OCI-LY1 (cell line): ENCODE measurements around the gene ADAMTSL1.

Source experiments
- H2AFZ ChIP-seq: fragments of 200-600 bp; sonication (generic), shearing (Covaris generic); 2 replicates; pipeline ENCODE4 v1.6.0; 2014; ENCODE audit warnings: antibody characterized with exemption, mild to moderate bottlenecking, low read length
- H3F3A ChIP-seq: fragments of 200-600 bp; sonication (generic), shearing (Covaris generic); 2 replicates; pipeline ENCODE4 v1.6.0; 2014; ENCODE audit warnings: mild to moderate bottlenecking, antibody characterized with exemption, low read length, moderate library complexity; ENCODE audit not compliant: insufficient read depth
- H3K27ac ChIP-seq: fragments of 200-600 bp; sonication (generic); 2 replicates; pipeline ENCODE4 v1.5.1; 2014; ENCODE audit warnings: low read length, mixed run types, mild to moderate bottlenecking, low read depth; ENCODE audit not compliant: poor library complexity, severe bottlenecking
- H3K27me3 ChIP-seq: fragments of 200-600 bp; sonication (generic); 2 replicates; pipeline ENCODE4 v1.6.0; 2014; ENCODE audit warnings: antibody characterized with exemption, mild to moderate bottlenecking, low read length, moderate library complexity; ENCODE audit not compliant: insufficient read depth
- H3K36me3 ChIP-seq: fragments of 200-600 bp; sonication (generic); 2 replicates; pipeline ENCODE4 v1.6.1; 2014; ENCODE audit warnings: mild to moderate bottlenecking, antibody characterized with exemption, low read length, moderate library complexity, mixed read lengths; ENCODE audit not compliant: insufficient read depth
- H3K4me1 ChIP-seq: fragments of 200-600 bp; sonication (generic); 2 replicates; pipeline ENCODE4 v1.5.1; 2014; ENCODE audit warnings: mild to moderate bottlenecking, low read length, moderate library complexity; ENCODE audit not compliant: insufficient read depth, severe bottlenecking
- H3K4me2 ChIP-seq: fragments of 200-600 bp; sonication (generic), shearing (Covaris generic); 2 replicates; pipeline ENCODE4 v1.6.1; 2014; ENCODE audit warnings: low read length
- H3K4me3 ChIP-seq: fragments of 200-600 bp; sonication (generic); 2 replicates; pipeline ENCODE4 v1.5.1; 2014; ENCODE audit warnings: low read length, low read depth, mild to moderate bottlenecking, mixed read lengths; ENCODE audit not compliant: poor library complexity, severe bottlenecking
- H3K79me2 ChIP-seq: fragments of 200-600 bp; shearing (Covaris generic); 2 replicates; pipeline ENCODE4 v1.6.1; 2016; ENCODE audit warnings: mixed run types, low read length, mixed read lengths; ENCODE audit not compliant: insufficient read depth
- H3K9ac ChIP-seq: fragments of 200-600 bp; sonication (generic), shearing (Covaris generic); 2 replicates; pipeline ENCODE4 v1.6.1; 2014; ENCODE audit warnings: mild to moderate bottlenecking, low read length, mixed read lengths
- H3K9me2 ChIP-seq: fragments of 200-600 bp; sonication (generic), shearing (Covaris generic); 2 replicates; pipeline ENCODE4 v1.6.1; 2014; ENCODE audit warnings: low read depth, mild to moderate bottlenecking, low read length, mixed read lengths
- H3K9me3 ChIP-seq: fragments of 200-600 bp; shearing (Covaris generic); 2 replicates; pipeline ENCODE4 v1.6.1; 2014; ENCODE audit warnings: low read length, mixed read lengths
- H4K20me1 ChIP-seq: fragments of 200-600 bp; sonication (generic), shearing (Covaris generic); 2 replicates; pipeline ENCODE4 v1.6.0; 2016; ENCODE audit warnings: mild to moderate bottlenecking, low read length; ENCODE audit not compliant: insufficient read depth
- EZH2 ChIP-seq: fragments of 200-600 bp; sonication (generic), shearing (Covaris generic); IDR thresholded peaks from 2 replicates; pipeline ENCODE4 v1.8.0; 2017; ENCODE audit warnings: borderline replicate concordance, mixed run types, mild to moderate bottlenecking, antibody characterized with exemption, low read length, moderate library complexity, mixed read lengths
- TF ChIP-seq, protein P1 (sequence below): fragments of 200-600 bp; sonication (generic), shearing (Covaris generic); IDR thresholded peaks from 2 replicates; pipeline ENCODE4 v1.5.1; 2017; ENCODE audit warnings: mild to moderate bottlenecking, antibody characterized with exemption, low read length, moderate library complexity, mixed read lengths

Gene ADAMTSL1

DNA sequence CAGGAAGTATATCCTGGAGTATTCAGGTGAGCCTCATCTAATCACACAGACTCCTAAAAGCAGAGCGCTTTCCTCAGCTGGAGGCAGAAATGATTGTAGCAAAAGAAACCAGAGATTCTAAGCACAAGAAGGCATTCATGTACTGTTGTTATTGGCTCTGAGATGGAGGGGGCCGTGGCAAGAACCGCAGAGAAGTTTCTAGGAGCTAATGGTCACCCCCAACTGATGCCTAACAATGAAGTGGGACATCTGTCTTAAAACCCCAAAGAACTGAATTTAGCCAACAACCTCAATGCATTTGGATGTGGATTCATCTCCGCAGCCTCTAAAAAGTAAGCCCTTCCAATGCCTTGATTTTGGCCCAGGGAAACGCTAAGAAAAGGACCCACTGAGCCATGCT, 76.3 kb downstream of the ADAMTSL1 start:
- Histone ChIP-seq H2AFZ (no peak overlapping the region), H3K36me3 (no peaks in the 10 kb centered on the region), H3K9ac (no peak overlapping the region), H3F3A (no peaks in the 10 kb centered on the region), H3K79me2 (no peaks in the 10 kb centered on the region), H3K27ac (no peak overlapping the region), H3K4me2 (no peak overlapping the region), H3K9me3 (no peaks in the 10 kb centered on the region), H3K27me3 (no peaks in the 10 kb centered on the region), H3K4me3 (no peak overlapping the region), H3K9me2 (no peaks in the 10 kb centered on the region), H4K20me1 (no peaks in the 10 kb centered on the region), H3K4me1 (no peaks in the 10 kb centered on the region)
- TF ChIP-seq EZH2: no peak
- TF ChIP-seq, protein P1, sequence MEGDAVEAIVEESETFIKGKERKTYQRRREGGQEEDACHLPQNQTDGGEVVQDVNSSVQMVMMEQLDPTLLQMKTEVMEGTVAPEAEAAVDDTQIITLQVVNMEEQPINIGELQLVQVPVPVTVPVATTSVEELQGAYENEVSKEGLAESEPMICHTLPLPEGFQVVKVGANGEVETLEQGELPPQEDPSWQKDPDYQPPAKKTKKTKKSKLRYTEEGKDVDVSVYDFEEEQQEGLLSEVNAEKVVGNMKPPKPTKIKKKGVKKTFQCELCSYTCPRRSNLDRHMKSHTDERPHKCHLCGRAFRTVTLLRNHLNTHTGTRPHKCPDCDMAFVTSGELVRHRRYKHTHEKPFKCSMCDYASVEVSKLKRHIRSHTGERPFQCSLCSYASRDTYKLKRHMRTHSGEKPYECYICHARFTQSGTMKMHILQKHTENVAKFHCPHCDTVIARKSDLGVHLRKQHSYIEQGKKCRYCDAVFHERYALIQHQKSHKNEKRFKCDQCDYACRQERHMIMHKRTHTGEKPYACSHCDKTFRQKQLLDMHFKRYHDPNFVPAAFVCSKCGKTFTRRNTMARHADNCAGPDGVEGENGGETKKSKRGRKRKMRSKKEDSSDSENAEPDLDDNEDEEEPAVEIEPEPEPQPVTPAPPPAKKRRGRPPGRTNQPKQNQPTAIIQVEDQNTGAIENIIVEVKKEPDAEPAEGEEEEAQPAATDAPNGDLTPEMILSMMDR: no peak

DNA sequence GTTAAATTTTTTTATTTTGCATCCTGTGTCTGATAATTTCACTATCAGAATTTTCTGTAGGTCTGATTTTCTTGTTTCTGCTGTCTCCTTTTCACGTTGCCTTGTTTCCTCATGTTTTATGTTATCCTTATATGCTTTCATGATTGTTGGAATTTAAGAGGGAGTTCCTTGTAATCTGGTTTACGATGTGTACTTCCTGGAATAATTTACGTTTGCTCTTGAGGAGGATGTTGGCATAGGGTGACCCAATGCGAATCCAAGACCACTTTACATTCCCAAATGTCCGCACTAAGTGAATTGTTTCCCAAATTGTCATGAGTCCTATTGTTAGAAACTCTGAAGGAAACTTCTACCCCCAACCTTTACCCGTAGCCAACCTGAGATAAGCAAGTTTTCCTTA, 80.3 kb downstream of the ADAMTSL1 start:
- Histone ChIP-seq H3K4me2 (no peak overlapping the region), H3K27ac (no peak overlapping the region), H2AFZ (no peak overlapping the region), H3K36me3 (no peaks in the 10 kb centered on the region), H3K4me1 (no peaks in the 10 kb centered on the region), H4K20me1 (no peaks in the 10 kb centered on the region), H3F3A (no peaks in the 10 kb centered on the region), H3K9ac (no peak overlapping the region), H3K9me2 (no peaks in the 10 kb centered on the region), H3K27me3 (no peaks in the 10 kb centered on the region), H3K9me3 (no peaks in the 10 kb centered on the region), H3K4me3 (no peak overlapping the region), H3K79me2 (no peaks in the 10 kb centered on the region)
- TF ChIP-seq, protein P1: no peak
- TF ChIP-seq EZH2: no peak

DNA sequence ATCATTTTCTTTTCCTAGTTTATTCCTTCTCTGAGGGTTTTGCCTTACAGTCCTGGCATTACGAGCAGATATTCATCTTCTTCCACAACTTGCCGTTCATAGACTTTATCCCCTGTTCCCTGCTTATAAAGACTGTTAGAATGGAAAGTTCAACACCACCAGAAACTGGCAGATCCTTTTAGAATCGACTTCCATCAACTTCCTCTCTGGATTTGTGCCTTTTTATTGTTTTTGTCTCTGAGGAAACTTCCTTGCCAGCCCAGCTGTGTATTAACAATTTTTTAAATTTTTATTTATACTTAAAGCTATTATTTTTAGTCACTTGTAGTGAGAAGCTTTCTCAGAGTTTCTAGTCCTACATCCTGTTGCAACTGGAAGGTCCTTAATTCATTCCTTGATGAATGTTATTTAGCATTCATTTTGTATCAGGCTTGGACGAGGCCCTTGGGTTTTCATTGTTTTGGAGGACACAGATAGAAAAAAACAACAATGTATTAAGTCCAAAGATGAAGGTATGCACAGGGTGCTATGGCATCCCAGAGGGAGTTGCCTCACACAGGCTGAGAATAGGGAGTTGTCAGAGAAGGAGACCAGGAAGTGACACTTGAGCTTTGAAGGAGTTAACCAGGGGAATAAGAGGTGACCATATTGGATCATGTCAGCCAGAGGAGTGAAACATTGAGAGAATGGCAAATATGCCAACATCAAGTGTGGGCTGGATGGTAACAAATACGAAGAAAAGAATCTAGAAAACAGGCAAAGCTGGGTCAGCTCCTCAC, 81.3 kb downstream of the ADAMTSL1 start:
- H3K27ac ChIP-seq: no peak overlapping the region
- no peaks in the 10 kb centered on the region for H3K79me2 ChIP-seq
- TF ChIP-seq, protein P1: no peak
- no peak for TF ChIP-seq EZH2

More for the DNA sequence above, 81.3 kb downstream of the ADAMTSL1 start:
- no peak overlapping the region for H2AFZ ChIP-seq
- no peaks in the 10 kb centered on the region for H3K4me1 ChIP-seq
- no peak overlapping the region for H3K4me2 ChIP-seq
- H3K9me3 ChIP-seq: no peaks in the 10 kb centered on the region
- no peaks in the 10 kb centered on the region for H3K36me3 ChIP-seq
- no peak overlapping the region for H3K4me3 ChIP-seq
- no peaks in the 10 kb centered on the region for H3K27me3 ChIP-seq
- no peak overlapping the region for H3K9ac ChIP-seq
- H3K9me2 ChIP-seq: no peaks in the 10 kb centered on the region
- no peaks in the 10 kb centered on the region for H3F3A ChIP-seq
- H4K20me1 ChIP-seq: no peaks in the 10 kb centered on the region
